GM21786 (cell line): ENCODE measurements around the gene NFIB.

Experiments
- ATAC-seq: cut with Tn5 transposase; IDR thresholded peaks from one replicate; pipeline ENCODE4 v1.9.1; 2021; ENCODE audit not compliant: unreplicated experiment

NFIB gene

DNA sequence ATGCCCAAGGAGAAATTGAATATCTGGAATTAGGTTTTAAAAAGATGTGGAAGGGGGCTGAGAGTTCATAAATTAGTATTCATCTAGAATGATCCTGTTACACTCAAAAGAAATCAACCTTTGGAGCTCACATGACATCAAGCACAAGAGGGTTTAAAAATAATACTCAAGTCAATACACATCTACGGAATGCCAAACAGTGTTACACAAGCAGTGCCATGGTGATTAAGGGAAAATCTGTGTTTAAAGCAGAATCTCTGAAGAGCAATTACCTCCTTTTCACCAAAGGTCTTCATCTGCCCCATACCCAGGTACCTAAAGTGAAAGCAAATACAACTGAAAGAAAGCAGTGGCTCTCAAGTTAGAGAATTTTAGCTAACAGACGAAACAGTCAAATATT, 261.6 kb downstream of the NFIB start:
- ATAC-seq: no peak

DNA sequence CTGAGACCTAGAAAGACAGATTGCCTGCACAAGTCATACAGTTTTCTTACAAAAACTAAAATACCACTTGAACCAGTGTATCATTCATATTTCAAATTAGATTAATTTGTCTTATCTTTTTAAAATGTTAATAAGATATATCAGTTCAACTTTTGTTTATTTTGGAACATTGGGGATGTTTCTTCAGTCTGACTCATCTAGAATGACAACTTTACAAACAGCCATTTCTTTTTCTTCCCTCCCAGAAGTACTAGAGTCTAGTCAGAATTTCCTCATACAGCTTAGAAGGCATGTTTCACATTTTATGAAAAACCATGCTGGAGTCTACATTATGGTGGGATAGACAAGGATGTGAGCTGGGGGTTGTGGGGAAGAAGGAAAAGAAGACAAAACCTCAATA, 262.5 kb downstream of the NFIB start:
- ATAC-seq: no peak

DNA sequence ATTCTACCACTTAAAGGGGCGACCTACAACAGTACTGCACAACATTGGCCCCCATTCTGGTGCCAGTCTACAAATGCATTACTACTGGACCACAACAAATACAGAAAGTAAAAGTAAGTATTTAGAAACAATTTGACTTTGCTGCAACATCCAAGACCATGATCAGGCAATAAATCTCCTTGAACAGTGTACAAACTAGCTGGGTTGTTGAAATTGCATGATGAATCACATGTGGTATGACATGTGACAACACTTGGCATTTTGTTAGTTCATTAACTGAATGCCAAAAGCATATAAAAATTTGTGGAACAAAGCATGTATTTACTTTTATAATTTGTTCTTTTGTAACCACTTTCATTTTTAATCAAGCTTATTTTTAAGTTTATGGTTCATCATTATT, 270.5 kb downstream of the NFIB start:
- no peak for ATAC-seq

DNA sequence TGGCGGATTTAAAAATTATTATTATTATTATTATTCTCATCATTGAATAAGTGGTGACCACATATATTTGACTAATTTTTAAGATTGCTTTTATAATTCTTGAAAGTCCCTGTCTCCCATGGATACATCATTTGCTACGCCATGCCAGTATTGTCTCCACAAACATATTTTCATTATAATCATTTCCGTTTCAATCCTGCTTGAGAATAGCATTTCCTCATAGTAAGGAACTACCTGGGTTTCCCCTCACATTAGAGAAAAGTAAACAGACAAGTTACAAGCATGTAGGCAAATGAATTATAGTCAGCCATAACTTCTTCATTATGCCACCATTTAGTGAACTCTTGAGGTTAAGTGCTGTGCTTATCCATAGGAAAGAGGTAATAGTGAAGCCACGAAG, 276.6 kb downstream of the NFIB start:
- no peak for ATAC-seq

DNA sequence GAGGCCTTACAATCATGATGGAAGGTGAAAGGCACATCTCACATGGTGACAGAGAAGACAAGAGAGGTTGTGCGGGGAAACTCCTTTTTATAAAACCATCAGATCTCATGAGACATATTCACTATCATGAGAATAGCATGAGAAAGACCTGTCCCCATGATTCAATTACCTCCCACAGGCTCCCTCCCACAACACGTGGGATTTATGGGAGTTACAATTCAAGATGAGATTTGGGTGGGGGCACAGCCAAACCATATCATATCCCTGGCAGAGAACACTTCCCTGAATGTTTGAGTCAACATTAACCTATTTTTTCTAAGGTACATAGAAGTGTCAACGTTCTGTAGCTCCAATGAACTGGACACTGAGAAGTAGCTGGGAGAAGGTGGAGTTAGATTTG, 280.9 kb downstream of the NFIB start:
- ATAC-seq: no peak
